Stimulated activated CD4-positive, alpha-beta T cell treated with anti-CD3 and anti-CD28 coated beads, Interleukin-1b, Interleukin-23, amount 100 ng/mL, for 4 hours (primary cell): ENCODE results near the gene VPS13D.

ENCODE experiments used
- DNase-seq, 2 donors: peaks; one replicate each; pipeline ENCODE4 v3.0.0-alpha.2; 2020; ENCODE audit warnings: low read depth in 2 of 2

The VPS13D gene

GRCh38 chr1:12487520-12487919 lies 257.7 kb downstream of the VPS13D start:
- DNase-seq: no peak

GRCh38 chr1:12488666-12489354 lies 259.0 kb downstream of the VPS13D start:
- DNase-seq: no peak

DNA sequence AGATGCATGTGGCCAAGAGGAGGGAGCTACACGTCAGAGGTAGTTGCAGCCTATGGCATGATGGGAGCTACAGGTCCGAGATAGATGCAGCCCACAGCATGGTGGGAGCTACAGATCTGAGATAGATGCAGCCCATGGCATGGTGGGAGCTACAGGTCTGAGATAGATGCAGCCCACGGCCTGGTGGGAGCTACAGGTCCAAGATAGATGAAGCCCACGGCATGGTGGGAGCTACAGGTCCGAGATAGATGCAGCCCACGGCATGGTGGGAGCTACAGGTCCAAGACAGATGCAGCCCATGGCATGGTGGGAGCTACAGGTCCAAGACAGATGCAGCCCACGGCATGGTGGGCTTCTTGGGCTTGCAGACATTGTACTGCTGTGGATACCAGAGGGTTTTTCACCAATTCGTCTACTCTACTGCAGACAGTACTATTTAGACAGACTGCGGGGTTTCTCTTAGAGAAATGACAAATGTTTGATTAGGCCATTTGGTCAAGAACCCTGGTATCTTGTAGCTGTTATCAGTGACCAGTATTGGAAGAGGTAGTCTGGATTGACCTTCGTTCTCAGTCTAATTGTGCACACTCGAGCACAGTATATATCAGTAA lies 260.8 kb downstream of the VPS13D start:
- no peak for DNase-seq

- DNase-seq: no peak
Measured at GRCh38 chr1:12491656-12492055, 261.8 kb downstream of the VPS13D start.

- DNase-seq: no peak
Measured at GRCh38 chr1:12495725-12496124, 265.9 kb downstream of the VPS13D start.

DNA sequence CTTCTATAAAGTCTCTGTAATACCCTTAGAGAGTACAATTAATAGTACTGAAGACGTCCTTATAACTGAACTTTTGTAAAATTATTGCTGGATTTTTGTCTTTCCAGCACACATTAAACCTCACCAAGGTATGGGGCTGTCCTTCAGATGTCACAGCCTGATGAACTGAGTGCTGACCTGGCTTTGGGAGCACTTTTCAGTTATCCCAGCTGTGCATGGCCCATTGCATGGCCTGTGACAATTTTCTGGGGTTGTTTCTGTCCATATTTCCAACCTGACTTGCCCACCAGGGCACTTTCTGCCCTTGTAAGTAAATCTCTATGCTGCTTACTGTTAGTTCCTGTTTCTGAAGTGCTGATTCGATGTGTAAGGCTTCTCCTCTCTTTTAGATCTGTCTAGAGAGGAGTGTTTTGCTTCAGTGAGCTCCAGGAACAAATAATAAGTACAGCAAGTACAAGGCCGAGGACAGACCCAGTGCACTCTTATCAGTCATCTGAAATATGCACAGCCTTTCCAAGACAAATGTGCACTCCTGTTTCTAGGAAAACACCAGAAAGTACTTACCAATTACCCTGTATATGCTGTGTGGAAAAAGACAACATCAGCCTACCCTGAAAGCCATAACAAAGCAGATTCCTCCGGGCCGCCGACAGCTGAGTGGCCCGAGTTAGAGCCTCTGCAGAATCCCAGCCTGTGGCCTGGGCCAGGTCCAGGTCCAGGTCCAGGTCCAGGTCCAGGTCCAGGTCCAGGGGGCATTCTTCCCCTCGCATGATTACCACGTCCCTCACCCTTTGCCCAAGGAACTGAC lies 266.5 kb downstream of the VPS13D start:
- DNase-seq: no peak

DNA sequence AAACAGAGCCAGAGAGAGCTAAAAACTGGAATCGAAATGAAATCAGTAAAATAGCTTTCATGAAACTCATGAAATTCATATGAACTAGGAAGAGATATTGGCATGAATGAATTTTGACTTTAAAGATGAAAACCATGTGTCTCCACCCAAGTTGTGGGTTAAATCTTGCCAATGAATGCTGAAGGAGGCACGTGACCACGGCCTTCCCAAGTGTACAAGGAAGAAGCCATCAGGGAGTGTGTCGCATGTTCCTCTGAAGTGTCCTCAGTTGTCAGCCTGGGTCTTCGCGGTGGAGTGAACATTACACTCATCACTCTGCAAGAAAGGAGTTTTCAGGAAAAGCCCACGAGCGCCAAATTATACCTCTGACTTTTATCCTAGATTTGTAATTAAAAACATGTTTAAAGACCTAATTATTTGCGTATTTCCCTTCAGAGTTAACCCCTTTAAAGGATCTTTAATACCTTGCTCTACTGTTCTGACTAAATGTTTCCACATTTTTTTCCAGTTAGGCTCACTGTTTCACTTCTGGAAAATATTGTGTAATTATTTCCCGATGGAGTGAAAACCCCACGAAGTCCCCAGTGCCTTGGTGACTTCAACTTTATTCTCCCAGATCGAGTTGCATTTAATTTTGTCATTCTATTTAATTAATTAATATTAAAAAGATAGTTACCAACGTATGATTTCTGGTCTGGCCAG lies 269.9 kb downstream of the VPS13D start:
- DNase-seq: no peak

- DNase-seq: no peak
Measured at GRCh38 chr1:12501661-12502060, 271.8 kb downstream of the VPS13D start.

DNA sequence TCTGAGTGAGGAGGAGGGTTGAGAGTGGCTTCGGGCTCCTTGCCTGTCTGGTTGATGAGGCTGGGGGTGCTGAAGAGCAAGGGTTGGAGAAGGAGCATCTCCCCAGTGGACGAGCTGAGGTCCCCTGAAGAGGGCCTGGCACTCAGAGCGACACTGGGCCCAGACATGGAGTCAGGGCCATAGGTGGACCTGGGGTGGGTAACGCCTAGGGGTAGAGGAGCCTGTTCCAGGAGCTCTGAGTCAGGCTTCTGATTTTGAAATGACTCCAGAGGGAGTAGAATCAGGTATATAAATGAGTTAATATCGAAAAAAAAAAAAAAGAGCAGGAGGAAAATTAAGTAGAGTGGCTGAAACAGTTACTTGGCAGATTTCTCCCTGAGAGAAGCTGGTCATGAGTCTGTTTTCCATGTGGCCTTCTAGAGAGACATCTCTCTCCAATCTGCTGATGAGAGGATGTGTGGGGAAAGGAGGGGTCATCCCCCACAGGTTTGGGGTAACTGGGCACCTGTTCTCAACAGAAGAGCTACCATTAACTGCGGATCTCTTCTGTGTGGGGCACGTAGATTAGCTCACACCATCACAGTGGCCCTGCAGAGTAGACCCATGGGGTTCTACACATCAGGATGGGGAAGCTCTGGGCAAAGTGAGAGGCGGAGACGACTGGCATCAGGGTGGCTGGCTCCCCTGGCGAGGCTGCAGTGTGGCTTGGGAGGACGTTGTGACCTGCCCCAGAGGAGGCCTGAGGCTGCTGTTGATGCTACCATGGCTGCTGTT lies 272.7 kb downstream of the VPS13D start:
- no peak for DNase-seq

GRCh38 chr1:12503709-12504108 lies 273.9 kb downstream of the VPS13D start:
- DNase-seq: no peak

DNA sequence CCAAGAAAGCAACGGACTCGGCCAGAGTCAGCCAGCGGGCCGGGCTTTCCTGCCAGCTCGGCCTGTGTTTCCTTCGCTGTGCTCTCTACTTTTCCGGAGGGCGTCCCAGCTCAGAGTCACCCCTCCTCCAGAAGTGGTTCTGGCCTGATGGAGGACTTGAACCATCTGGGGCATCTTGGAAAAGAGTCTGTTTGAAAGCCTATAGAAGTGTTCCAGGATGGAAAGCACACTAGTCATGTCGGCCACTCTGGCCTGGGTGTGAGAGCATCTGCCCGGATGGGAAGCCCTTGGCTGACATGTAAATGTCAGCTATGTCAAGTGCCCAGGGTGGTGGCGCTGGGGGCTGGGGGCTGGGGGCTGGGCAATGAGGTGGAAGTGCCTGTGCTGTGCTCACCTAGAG lies 274.8 kb downstream of the VPS13D start:
- DNase-seq: no peak

- no peak for DNase-seq
Measured at GRCh38 chr1:12505231-12505630, 275.4 kb downstream of the VPS13D start.

GRCh38 chr1:12505639-12506280 lies 275.9 kb downstream of the VPS13D start:
- DNase-seq: no peak

DNA sequence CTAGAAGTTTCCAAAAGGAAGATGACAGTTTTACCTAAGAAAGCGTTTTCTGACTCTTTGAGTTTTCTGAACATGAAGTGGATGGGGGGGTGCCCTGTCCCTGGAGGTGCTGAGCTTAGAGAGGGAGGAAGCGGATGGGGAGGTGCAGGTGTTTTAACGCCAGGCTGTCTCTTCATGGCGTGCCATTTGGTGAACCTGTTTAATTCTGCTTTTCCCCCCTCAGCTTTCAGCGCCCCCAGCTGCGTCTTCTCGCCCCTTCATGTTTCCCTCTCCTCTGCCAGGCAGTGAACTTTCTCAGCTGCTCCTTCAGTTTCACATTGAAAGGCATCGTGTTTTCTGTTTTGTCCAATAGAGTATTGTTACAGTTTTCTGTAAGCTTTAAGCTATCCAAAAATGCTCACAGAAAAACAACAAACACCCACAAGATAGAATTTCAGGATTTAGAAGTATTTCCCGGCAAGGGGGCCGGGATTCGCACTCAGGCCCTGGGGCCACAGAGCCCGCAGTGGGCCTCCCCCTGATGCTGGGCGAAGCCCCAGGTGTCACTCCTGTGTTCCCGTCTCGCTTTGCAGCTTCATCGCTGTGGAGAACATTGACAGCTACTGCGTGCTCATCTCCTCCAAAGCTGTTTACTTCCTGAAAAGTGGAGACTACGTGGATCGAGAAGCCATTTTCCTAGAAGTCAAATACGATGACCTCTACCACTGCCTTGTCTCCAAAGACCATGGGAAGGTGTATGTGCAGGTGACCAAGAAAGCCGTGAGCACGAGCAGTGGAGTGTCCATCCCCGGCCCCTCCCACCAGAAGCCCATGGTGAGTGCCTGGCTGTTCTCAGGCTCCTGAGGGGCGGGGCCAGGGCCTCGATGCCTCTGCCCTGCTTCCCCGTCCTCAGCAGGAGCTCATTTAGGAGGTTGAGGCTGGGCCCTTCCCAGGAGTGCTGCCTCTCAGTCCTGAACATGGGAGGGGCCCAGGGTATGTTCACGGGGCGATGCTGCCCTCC lies 276.8 kb downstream of the VPS13D start:
- DNase-seq: no peak

DNA sequence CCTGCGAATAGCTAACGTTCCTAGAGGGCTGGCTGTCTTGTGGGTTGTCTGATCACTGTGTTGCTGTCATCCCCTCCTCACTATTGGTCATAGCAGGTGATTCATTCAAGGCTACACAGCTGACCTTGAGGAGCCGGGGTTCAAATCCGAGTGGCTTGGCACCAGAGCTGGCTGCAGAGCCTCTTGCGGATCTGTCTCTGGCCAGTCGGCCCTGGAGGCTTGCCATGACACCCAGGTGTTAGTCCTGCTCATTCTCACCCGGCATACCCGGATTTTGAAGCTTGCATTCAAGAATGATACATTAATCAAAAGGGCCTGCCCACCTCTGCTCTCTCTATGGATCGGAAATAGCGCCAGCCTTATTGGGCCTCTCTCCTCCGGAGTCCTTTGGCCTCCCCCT lies 277.8 kb downstream of the VPS13D start:
- no peak for DNase-seq

DNA sequence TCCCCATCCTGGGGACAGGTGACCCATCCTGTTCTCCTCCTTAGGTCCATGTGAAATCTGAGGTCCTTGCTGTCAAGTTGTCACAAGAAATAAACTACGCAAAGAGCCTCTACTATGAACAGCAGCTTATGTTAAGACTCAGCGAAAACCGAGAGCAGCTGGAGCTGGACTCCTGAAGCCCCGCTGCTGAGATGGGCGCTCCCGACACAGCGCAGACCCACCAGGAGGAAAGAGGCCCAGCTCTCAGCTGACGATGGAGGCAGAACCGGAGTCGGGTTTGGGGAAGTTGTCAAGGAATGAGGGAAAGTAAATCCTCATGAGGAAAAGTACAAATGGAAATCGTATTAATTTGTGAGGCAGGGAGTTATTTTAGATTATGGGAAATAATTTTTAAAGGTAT lies 279.0 kb downstream of the VPS13D start:
- DNase-seq: no peak

DNA sequence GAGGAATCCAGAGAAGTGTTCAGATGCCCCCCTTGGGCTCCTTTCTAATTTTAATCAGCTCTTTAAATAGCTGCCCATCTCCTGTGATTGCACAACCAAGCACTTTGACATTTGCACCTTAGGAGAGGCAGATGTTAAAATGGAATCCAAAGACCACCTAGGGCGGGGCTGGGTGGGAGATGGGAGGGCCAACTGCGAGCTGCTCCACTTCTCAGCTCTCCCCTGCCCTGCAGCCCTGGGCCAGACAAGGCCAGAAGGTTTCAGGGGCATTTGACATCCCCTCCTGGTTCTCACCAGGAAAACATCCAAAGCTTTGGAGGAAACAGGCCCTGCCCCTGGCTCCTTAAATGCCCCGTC lies 281.3 kb downstream of the VPS13D start:
- no peak for DNase-seq

- DNase-seq: no peak
Measured at GRCh38 chr1:12511516-12512468, 282.0 kb downstream of the VPS13D start.

DNA sequence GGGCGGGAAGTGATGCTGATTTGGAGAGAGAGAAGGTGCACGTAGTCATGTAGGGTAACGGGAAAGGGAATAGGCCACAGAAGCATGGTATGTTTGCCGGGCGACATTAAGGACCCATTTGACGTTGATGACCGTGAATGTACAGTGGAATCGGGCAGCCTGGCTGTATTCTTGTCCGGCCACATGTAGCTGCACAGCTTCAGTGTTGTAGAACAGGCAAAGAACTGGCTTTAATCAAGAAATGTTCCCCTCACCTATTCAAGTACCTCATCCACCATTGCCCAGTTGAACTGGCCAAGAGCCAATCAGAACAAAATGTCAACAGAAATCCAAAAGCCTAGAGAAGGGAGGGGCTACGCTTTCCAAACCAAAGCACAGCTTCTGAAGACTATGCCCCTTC lies 283.4 kb downstream of the VPS13D start:
- DNase-seq: no peak
